HL-60/S4 treated with retinoic acid at 250 ng/mL for 4 days and 3 days (cell line): Measurements from ENCODE around the gene PES1.
"Not testable (repeated sequence)": the region's sequence is repeated elsewhere in the genome, so short reads cannot be mapped to it uniquely, and the experiment has no call there.

ENCODE experiments used
- in situ Hi-C: fragments of 300-500 bp; cut with MboI; formaldehyde crosslinking; loops from 2 replicates; pipeline ENCODE4 v1.7.0; 2022; ENCODE audit warnings: low sequenced_read_pairs

PES1 gene

DNA sequence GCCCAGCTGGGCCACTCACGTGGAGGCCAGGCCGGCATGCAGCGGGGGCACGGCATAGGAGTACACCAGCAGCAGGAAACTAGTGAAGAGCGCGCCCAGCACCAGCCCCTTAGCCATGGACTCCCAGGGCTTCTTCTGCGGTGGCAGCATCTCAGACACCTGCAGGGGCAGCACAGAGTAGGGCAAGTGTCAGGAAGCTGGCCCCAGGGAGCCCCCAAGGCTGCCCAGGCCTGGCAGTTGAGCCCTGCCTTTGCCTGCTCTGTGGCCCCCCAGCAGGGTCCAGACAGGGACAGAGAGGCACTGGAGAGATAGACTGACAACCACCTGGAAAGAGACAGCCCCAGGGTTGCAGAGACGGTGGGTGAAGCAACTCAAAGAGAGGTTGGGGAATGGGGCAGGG is 34.5 kb downstream of the PES1 start:
- in situ Hi-C loops: no loop called here

DNA sequence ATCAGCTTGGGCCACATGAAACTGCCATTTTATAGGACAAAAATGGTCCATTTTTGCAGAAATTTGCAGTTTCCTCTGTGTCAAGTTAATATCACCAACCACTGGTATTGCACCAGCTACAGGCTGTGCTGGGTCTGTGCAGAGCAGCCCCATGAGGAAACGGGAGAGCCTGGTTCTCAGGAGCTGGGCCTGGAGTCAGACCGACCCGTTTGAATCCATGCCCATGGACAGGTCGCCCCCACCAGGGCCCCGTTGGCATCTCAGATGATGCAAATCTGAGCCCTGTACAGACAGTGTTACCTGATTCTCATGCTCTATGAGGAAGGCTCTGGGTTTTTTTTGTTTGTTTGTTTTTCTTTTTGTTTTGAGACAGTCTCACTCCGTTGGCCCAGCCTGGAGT is 35.3 kb downstream of the PES1 start:
- in situ Hi-C loops: no loop called here

DNA sequence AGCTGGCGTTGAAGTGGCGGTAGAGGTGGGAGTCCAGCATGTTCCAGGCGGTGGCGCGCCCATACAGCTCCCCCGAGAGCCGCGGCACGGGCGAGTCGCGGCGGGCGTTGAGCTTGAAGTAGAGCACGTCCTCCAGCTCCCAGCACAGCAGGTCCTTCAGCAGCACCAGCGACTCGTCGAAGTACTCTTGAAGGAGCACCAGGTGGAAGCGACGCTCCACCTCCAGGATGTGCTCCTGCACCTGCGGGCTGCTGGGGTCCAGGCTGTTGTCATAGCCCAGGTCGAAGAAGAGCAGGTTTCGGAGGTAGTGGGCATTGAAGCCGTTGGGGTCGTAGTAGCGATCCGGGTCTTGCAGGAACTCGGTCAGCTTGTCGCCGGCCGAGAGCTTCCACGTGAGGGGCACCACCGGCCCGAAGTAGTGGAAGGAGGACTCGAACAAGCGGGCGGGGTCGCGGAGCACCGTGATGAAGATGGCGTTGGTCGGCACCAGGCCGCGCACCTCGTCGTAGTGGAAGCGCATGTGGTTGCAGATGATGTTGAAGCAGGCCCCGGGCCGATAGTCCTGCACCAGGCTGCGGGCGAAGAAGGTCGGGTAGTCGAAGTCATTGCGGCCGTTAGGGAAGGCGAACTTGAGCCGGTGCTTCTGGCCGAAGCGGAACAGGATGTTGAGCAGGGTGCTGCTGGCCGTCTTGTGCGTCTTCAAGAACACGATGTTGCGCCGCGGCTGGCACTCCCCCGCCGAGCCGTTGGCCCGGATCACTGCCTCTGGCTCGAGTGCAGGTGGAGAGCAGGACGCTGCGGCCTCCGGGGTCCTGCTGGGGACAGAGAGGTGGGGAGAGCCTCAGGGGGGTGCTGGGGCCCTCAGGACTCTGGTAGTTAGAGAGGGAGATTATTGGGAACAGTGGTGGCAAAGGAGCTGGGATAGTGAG is 36.2 kb downstream of the PES1 start:
- in situ Hi-C loops: no loop called here

DNA sequence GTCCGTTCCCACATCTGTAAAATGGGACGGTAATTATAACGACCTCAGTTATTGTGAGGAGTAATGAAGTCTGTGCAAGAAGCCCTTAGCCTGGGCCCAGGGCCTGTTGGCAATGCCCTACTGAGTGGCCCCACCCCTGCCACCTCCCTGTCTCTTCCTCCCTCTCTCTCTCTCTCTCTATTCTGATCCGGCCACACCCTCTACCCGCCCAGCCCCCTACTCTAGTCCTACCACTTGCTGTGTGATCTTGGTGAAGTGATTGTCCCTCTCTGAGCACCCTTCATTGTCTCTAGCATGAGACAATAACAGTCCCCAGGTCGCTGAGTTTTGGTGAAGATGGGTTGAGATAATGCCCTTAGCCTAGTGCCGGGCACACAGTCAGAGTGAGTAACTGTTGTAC is 37.7 kb downstream of the PES1 start:
- in situ Hi-C loops: no loop called here

DNA sequence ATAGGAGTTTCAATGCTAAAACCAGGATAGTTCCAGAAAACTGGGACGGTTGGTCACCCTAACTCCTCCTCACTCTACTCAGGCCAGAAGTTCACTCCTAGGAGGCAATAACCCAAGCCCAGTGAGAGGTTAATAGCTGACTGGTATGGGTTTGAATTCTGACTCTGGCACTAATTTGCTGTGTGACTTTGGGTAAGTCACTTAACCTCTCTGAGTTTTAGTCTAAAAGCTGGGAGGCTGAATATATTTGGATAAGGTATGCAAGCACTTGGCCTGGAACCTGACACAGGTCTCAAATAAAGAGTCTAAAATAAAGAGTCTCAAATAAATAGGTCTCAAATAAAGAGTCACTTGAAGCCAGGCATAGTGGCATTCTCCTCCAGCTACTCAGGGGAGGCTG is 39.0 kb downstream of the PES1 start:
- in situ Hi-C loops: no loop called here

DNA sequence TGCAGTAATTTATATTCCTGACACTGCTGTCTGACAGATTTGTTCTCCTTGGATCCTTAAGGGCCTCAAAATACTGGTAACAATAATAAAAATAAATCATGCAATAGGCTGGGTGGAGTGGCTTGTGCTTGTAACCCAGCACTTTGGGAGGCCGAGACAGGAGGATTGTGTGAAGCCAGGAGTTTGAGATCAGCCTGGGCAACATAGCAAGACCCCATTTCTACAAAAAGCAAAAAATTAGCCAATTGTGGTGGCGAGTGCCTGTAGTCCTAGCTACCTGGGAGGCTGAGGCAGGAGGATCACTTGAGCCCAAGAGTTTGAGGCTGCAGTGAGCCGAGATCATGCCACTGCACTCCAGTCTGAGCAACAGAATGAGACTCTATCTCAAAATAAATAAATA is 39.9 kb downstream of the PES1 start:
- in situ Hi-C loops: not testable (repeated sequence)

DNA sequence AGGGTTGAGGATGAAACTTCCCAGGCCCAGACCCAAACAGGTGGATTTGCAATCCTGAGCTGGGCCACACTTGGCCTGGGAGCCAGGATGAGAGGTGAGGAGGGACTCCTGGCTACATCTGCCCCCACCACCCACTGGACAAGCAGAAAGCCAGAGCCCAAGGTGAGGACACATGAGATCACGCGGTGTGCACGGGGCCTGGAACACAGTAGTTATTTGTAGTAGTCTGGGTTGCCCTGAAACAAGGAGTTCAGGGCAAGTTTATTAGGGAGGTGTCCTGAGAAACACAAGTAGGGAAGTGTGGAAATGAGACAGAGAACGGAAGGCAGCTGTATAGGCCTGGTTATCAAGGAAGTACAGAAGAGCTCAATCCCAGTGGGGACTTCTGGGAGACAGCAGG is 44.5 kb downstream of the PES1 start:
- in situ Hi-C loops: no loop called here

DNA sequence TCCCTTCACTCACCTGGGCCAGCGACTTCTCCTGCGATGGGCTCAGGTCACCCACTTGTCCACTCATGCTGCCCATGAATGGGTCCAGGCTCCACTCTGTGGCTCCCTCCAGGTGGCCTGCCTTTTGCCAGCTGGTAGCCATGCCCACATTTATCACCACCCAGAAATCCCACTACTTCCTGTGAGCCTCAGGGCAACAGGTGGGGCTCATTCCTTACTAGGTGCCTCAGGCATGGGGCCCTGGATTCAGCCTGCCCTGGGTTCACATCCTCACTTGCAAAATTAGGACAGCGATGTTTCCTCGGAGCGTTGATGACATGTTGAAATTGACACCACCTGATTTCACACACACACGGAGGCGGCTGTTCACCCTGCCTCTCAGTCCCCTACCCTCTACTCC is 45.1 kb downstream of the PES1 start, which contains the start of gene SEC14L6:
Gene SEC14L6, minus strand, starts transcription at position 126 of the 400 bp plus-strand sequence. Its CDS starts 59 bp downstream, at position 67.
- in situ Hi-C loops: no loop called here

DNA sequence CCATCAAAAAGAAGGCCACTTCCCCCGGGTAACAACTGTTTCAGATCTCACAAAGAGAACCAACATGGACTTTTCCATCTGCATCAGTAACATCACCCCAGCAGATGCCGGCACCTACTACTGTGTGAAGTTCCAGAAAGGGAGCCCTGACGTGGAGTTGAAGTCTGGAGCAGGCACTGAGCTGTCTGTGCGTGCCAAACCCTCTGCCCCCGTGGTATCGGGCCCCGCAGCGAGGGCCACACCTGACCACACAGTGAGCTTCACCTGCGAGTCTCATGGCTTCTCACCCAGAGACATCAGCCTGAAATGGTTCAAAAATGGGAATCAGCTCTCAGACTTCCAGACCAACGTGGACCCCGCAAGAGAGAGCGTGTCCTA is 48.9 kb downstream of the PES1 start:
- in situ Hi-C loops: no loop called here

DNA sequence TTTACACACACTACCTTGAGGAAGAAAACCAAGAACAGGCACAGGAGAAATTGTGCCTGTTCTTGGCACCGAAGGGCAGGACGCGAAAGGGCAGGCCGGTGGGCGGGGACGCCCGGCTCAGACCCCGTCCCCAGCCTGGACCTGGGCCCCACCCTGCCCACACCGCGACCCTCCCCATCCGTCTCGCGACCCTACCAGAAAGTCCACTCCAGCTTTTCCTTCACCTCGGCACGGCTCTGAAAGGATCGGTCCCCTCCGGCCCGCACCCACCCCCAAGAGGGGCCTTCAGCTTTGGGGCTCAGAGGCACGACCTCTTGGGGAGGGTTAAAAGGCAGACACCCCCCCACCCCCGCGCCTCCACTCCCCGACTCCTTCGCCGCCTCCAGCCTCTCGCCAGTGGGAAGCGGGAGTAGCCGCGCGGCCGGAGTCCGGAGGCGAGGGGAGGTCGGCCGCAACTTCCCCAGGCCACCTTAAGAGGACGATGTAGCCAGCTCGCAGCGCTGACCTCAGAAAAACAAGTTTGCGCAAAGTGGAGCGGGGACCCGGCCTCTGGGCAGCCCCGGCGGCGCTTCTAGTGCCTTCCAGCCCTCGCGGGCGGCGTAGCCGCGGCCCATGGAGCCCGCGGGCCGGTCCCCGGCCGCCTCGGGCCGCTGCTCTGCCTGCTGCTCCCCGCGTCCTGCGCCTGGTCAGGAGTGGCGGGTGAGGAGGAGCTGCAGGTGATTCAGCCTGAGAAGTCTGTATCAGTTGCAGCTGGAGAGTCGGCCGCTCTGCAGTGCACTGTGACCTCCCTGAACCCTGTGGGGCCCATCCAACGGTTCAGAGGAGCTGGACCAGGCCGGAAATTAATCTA is 49.5 kb downstream of the PES1 start:
- in situ Hi-C loops: no loop called here

DNA sequence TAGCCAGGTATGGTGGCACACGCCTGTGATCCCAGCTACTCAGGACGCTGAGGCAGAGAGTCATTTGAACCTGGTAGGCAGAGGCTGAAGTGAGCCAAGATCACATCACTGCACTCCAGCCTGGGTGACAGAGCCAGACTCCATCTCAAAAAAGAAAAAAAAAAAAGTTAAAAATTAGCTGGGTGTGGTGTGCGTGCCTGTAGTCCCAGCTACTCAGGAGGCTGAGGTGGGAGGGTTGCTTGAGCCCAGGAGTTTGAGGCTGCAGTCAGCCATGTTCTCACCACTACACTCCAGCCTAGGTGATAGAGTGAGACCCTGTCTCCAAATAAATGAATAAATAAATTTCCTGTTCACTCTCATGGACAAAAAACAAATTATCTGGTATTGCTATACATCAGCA is 50.2 kb downstream of the PES1 start:
- in situ Hi-C loops: not testable (repeated sequence)

DNA sequence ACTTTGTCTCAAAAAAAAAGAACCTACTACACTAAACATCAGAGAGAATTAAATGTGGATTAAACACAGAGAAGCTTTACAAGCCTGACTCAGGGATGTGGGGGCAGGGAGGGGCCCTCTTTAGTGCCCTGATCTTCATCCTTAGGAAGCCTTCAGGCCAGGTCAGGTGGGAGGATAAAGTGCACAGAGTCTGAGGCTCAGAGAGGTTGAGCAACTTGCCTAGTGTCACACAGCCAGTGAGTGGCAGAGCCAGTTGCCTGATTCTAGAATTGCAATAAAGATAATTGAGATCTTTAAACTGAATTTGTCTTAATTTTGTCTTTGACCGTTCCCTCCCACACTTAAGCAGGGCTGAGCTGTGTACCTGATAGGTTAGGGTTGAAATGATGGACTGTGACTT is 52.3 kb downstream of the PES1 start:
- in situ Hi-C loops: no loop called here

DNA sequence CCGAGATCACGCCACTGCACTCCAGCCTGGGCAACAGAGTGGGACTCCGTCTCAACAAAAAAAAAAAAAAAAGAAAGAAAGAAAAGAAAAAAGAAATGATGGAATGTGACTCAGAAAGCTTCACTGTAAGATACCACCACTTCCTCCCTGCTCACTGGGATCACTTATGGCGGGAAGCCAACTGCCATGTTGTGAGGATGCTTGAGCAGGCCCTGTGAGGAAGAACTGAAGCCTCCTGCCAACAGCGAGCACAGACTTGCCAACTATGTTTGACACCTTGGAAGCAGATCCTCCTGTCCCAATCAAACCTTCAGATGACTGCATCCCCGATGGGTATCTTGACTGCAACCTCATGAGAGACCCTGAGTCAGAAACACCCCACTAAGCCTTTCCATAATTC is 53.4 kb downstream of the PES1 start:
- in situ Hi-C loops: no loop called here

DNA sequence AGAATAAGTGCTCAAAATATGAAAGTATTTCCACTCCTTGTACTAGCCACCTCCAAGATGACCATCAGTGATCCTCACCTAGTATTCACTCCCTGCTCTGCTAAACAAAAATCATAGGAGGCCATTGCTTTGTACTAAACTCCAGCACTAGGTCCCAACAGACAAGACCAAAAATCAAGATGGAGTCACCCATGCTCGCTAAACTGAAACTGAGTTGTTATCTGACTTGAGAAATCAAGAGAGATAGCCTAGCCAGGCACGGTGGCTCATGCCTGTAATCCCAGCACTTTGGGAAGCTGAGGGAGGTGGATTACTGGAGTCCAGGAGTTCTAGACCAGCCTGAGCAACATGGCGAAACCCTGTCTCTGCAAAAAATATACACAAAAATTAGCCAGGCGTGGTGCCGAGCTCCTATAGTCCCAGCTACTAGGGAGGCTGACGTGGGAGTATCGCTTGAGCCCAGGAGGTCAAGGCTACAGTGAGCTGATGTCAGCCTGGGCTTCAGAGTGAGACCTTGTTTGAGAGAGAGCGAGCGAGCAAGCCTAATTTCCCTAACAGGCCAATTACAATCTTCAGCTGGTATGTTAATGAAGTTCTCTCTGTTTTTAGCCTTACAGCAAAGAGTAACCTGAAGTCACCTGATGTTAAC is 54.5 kb downstream of the PES1 start:
- in situ Hi-C loops: no loop called here

DNA sequence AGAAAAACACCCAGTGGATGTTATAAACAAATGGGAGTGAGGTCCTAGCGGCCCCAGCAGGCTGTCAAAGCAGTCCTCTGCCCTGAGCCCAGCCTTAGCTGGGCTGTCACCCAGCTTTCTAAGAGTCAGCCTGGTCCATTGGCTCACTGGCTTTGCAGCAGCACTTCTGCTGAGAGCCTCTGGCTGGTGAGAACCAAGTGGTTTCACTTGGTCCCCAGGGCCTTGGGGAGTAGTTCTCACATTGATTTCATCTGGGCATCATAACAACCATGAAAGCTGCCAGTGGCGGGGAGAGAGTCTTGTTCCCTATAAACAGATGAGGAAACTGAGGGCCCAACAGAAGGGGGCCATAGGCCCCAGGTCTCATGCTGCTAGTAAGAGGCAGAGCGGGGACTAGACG is 56.5 kb downstream of the PES1 start:
- in situ Hi-C loops: no loop called here

DNA sequence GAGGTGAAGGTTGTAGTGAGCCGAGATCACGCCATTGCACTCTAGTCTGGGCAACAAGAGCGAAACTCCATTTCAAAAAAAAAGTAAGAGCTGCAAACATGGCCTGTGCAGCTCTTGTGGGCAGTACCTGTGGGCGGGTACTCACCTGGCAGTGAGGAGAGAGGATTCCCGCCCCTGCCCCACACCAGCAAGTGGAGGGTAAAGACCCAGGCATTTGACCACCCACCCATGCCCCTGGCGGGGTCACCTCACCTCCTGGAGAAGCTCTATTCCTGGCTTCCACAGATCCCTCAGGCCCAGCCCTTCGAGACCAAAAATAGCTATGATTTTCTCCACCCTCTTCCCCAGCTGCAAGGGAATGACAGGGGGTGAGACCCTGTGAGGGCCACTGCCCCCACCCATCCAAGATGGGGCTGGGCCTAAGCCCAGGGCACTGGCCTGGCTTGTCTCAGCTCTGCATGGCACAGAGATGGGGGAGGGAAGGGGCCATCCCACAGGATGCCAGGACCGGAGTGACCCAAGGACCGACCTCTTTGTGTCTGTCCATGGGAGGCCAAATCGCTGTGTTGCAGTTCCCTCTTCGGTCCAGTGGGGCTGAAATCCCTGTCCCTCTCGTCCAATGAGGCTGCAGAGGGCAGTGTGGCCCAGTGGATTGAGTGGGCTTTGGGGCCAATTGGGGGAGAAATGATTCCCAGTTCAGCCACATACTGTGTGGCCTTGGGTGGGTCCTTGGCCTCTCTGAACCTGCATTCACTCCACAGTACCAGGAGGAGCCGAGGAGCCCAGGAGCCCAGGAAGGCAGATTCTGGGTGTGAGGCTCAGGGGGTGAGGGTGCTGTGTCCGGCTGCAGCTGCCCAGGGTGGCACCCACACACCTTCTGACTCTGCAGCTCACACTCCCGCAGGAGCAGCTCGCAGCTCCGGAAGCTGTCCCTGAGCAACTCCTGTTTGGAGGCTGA is 59.8 kb downstream of the PES1 start:
- in situ Hi-C loops: no loop called here

DNA sequence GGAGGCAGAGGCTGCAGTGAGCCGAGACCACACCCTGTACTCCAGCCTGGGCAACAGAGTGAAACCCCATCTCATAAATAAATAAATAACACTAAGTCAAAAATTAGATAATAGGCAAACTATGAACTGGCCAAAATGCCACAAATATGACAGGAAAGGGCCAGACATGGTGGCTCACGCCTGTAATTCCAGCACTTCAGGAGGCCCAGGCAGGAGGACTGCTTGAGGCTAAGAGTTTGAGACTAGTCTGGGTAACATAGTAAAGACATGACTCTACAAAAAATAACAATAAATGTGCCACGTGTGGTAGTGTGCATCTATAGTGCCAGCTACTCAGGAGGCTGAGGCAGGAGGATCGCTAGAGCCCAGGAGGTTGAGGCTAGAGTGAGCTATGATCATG is 65.1 kb downstream of the PES1 start:
- in situ Hi-C loops: no loop called here
